ENCODE measurements around the gene MED12.

Gene MED12

DNA sequence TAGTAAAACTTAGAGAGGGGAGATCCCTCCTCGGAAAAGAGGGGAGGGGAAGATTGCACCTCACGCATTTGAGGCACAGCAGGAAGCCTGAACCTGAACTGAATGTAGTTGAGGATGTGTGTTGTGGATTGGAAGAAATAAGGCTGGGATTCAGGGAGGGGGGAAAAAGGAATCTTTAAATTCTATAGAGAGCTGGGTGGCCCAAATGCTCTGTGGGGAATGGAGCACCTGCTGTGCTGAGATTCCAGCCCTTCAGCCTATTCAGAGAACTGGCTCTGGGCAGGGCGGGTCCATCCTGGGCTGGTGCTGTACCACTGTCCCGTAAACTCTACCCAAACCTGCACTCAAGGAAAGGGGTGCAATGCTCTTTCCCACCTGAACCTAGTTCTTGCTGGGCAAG, 18.7 kb upstream of the MED12 start:
- TF ChIP-seq, protein P1, sequence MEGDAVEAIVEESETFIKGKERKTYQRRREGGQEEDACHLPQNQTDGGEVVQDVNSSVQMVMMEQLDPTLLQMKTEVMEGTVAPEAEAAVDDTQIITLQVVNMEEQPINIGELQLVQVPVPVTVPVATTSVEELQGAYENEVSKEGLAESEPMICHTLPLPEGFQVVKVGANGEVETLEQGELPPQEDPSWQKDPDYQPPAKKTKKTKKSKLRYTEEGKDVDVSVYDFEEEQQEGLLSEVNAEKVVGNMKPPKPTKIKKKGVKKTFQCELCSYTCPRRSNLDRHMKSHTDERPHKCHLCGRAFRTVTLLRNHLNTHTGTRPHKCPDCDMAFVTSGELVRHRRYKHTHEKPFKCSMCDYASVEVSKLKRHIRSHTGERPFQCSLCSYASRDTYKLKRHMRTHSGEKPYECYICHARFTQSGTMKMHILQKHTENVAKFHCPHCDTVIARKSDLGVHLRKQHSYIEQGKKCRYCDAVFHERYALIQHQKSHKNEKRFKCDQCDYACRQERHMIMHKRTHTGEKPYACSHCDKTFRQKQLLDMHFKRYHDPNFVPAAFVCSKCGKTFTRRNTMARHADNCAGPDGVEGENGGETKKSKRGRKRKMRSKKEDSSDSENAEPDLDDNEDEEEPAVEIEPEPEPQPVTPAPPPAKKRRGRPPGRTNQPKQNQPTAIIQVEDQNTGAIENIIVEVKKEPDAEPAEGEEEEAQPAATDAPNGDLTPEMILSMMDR (IDR thresholded peaks at IDR 0.05; ENCODE audit: low read depth, low read length, missing control alignments): no peak
- no peak overlapping the region for H3K4me3 ChIP-seq (ENCODE audit: low read depth, low read length)

DNA sequence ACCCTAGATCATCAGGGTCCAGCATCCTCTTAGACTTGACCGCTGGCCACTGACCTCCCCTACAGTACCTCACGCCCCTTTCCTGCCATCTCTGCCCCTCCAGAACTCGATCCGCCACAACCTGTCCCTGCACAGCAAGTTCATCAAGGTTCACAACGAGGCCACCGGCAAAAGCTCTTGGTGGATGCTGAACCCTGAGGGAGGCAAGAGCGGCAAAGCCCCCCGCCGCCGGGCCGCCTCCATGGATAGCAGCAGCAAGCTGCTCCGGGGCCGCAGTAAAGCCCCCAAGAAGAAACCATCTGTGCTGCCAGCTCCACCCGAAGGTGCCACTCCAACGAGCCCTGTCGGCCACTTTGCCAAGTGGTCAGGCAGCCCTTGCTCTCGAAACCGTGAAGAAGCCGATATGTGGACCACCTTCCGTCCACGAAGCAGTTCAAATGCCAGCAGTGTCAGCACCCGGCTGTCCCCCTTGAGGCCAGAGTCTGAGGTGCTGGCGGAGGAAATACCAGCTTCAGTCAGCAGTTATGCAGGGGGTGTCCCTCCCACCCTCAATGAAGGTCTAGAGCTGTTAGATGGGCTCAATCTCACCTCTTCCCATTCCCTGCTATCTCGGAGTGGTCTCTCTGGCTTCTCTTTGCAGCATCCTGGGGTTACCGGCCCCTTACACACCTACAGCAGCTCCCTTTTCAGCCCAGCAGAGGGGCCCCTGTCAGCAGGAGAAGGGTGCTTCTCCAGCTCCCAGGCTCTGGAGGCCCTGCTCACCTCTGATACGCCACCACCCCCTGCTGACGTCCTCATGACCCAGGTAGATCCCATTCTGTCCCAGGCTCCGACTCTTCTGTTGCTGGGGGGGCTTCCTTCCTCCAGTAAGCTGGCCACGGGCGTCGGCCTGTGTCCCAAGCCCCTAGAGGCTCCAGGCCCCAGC, 17.6 kb upstream of the MED12 start:
- TF ChIP-seq, protein P1 (IDR thresholded peaks at IDR 0.05; ENCODE audit: low read depth, low read length, missing control alignments): no peak
- DNase-seq (ENCODE audit: low read depth): no peak
- H3K4me3 ChIP-seq (ENCODE audit: low read depth, low read length): no peak overlapping the region

More for the DNA sequence above, 18.7 kb upstream of the MED12 start:
- DNase-seq (ENCODE audit: low read depth): no peak

DNA sequence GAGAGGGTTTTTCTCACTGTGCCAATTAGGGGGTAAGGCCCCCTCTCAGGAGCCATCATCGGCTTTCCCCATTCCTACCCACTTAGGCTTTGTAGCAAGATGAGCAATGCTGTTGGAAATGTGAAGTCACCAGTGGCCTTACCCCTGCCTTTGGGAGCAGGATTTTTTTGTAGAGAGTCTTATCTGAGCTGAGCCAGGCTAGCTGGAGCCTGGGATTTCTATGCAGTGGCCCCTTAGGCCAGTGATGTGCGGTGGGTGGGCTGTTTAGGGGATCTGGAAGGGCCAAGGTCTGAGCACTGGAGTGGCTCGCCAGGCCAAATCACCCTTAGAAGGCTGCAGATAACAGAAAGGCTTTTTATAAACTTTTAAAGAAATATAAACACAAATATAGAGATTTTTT, 16.1 kb upstream of the MED12 start:
- H3K4me3 ChIP-seq (ENCODE audit: low read depth, low read length): no peak overlapping the region
- TF ChIP-seq, protein P1 (IDR thresholded peaks at IDR 0.05; ENCODE audit: low read depth, low read length, missing control alignments): no peak
- no peak for DNase-seq (ENCODE audit: low read depth)

DNA sequence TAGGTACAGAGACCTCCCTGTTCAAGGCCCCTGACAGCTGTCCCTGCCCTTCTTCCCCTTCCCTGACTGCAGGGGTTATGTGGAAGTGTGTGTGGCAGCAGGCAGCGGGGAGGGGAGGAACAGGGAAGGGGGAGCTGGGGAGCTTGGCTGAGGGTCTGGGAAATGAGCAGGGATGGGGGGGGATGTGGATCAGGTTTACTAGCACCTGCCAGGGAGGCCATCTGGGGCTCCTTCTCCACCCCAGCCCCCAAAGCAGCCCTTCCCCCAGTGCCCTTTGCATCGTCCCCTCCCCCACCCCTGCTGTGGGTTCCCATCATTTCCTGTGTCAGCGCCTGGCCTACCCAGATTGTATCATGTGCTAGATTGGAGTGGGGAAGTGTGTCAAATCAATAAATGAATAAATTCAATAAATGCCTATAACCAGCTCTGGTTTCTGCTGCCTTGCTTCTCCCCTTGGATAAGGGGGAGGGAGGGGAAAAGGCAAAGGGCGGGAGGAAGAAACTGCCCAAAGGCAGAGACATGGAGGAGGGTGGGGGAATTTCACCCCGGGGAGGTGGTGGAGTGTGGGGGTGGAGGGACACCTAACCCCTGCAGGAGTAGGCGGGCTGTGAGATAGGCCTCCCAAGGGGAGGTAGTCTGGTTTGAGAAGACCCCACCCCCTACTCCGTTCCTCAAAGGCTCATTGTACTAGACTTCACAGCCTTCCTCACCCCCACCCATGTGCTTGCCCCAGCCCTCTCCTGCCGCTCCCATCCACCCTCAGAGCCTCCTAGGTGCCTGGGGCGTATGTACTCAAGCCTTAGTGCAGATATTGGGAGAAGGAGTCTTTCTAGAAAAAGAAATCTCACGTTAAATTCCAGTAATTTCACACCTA, 15.0 kb upstream of the MED12 start:
- no peak overlapping the region for H3K4me3 ChIP-seq (ENCODE audit: low read depth, low read length)
- TF ChIP-seq, protein P1 (IDR thresholded peaks at IDR 0.05; ENCODE audit: low read depth, low read length, missing control alignments): no peak
- DNase-seq (ENCODE audit: low read depth): no peak

DNA sequence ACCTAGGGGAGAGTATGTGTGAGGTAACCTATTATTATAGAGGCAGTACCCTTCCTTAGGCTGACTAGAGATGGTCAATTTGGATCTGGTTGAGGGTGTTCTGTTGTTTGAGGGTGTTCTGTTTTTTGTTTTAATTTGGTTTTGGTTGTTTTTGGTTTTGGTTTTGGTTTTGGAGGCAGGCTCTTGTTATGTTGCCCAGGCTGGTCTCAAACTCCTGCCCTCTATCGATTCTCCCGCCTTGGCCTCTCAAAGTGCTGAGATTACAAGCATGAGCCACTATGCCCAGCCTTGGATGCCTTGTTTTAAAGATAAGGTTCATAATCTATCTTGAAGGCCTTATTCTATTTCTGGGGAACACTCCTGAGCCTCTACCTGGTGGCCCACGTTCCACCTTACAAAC, 12.8 kb upstream of the MED12 start:
- H3K4me3 ChIP-seq (ENCODE audit: low read depth, low read length): no peak overlapping the region
- no peak for DNase-seq (ENCODE audit: low read depth)
- TF ChIP-seq, protein P1 (IDR thresholded peaks at IDR 0.05; ENCODE audit: low read depth, low read length, missing control alignments): no peak

DNA sequence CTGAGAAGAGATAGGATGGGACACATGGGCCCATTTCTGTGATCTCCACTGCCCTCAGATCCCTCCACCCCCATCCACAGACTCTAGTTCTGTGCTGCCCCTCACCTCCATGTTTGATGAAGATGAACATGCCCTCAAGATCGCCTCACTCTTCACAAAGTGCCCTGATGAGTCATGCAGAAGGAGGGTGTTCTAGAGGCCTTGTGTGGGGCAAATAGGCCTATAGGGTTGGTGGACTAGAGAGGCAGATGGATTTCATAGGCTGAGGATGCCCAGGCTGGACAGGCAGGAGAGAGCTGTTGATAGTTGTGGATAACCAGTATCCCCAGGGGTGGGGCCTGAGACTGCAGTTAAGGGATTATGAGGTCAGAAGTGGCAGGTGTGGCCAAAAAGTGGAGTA, 12.0 kb upstream of the MED12 start, which contains the start of gene CXorf65:
Gene CXorf65, minus strand, starts transcription at position 314 of the 400 bp plus-strand sequence. Its CDS starts 184 bp downstream, at position 130.
- H3K4me3 ChIP-seq (ENCODE audit: low read depth, low read length): no peak within 1 kb of the TSS
- DNase-seq (ENCODE audit: low read depth): no peak
- TF ChIP-seq, protein P1 (IDR thresholded peaks at IDR 0.05; ENCODE audit: low read depth, low read length, missing control alignments): no peak

Data from GM12864 (cell line).